BLaER1 treated with 17β-estradiol and CSF1 and Interleukin-3, amounts not matched to agents 10 nM and 100 nM (cell line): ENCODE data around the gene PLXNC1.

Experiments used
- H3K27ac ChIP-seq, 11 experiments: shearing (Covaris generic); formaldehyde crosslinking; 2 replicates each; pipeline ENCODE4 v1.8.1; 2022
- H3K27me3 ChIP-seq, 11 experiments: shearing (Covaris generic); formaldehyde crosslinking; 2 replicates each; pipeline ENCODE4 v1.8.1; 2022
- H3K36me3 ChIP-seq, 11 experiments: shearing (Covaris generic); formaldehyde crosslinking; 2 replicates each; pipeline ENCODE4 v1.8.1; 2022
- H3K4me1 ChIP-seq, 10 experiments: shearing (Covaris generic); formaldehyde crosslinking; 2 replicates each; pipeline ENCODE4 v1.8.1; 2022
- H3K4me2 ChIP-seq, 11 experiments: shearing (Covaris generic); formaldehyde crosslinking; 2 replicates each; pipeline ENCODE4 v1.8.1; 2022
- H3K4me3 ChIP-seq, 10 experiments: shearing (Covaris generic); formaldehyde crosslinking; 2 replicates each; pipeline ENCODE4 v1.8.1; 2022
- H3K9ac ChIP-seq, 11 experiments: shearing (Covaris generic); formaldehyde crosslinking; 2 replicates each; pipeline ENCODE4 v1.8.1; 2022
- H3K9me3 ChIP-seq, 11 experiments: shearing (Covaris generic); formaldehyde crosslinking; replicated peaks in 1 of 11; 2 replicates each; pipeline ENCODE4 v1.8.1; 2022
- H4K20me1 ChIP-seq, 11 experiments: shearing (Covaris generic); formaldehyde crosslinking; 2 replicates each; pipeline ENCODE4 v1.8.1; 2022
- Cebpa-rat ChIP-seq, 11 experiments: shearing (Covaris generic); IDR thresholded peaks; 2 replicates each; pipeline ENCODE4 v1.8.1; 2022

The PLXNC1 gene

GRCh38 chr12:94245631-94246383 is 97.4 kb downstream of the PLXNC1 start:
- H3K4me2 ChIP-seq, result peak overlapping the region in 9 of 11 experiments; percentile 58 to 84 (median 77); a peak in 16 of 22 replicates
- no peak for TF ChIP-seq Cebpa-rat (IDR thresholded peaks at IDR 0.05)
- H3K27me3 ChIP-seq, result peaks cover 0 to 26% (median 0%) of the 10 kb centered on the region in 11 experiments; a peak in 3 of 22 replicates
- no peaks in the 10 kb centered on the region for H4K20me1 ChIP-seq
- peaks cover 0 to 26% (median 5%) of the 10 kb centered on the region in 11 experiments; a peak in 7 of 22 replicates for H3K36me3 ChIP-seq
- H3K9ac ChIP-seq, result no peak overlapping the region
- H3K4me1 ChIP-seq, result peaks cover 14 to 43% (median 23%) of the 10 kb centered on the region in 10 experiments
- no peaks in the 10 kb centered on the region for H3K9me3 ChIP-seq
- no peak overlapping the region for H3K4me3 ChIP-seq
- peak overlapping the region in 3 of 11 experiments; percentile 10 to 52 (median 14); a peak in 3 of 22 replicates for H3K27ac ChIP-seq

- H3K4me2 ChIP-seq, result peak overlapping the region in 1 of 11 experiments; percentile 3; a peak in 1 of 22 replicates
- TF ChIP-seq Cebpa-rat (IDR thresholded peaks at IDR 0.05), result no peak
- peaks cover 14 to 33% (median 23%) of the 10 kb centered on the region in 10 experiments for H3K4me1 ChIP-seq
- H4K20me1 ChIP-seq, result no peaks in the 10 kb centered on the region
- no peak overlapping the region for H3K9ac ChIP-seq
- no peak overlapping the region for H3K27ac ChIP-seq
- H3K27me3 ChIP-seq, result peaks cover 0 to 22% (median 0%) of the 10 kb centered on the region in 11 experiments; a peak in 3 of 22 replicates
- no peaks in the 10 kb centered on the region for H3K9me3 ChIP-seq
- H3K4me3 ChIP-seq, result no peak overlapping the region
- H3K36me3 ChIP-seq, result peaks cover 0 to 38% (median 5%) of the 10 kb centered on the region in 11 experiments; a peak in 7 of 22 replicates
Measured at GRCh38 chr12:94247246-94247645, 98.9 kb downstream of the PLXNC1 start.

- H3K4me1 ChIP-seq, result peaks cover 14 to 25% (median 22%) of the 10 kb centered on the region in 10 experiments
- no peak for TF ChIP-seq Cebpa-rat (IDR thresholded peaks at IDR 0.05)
- peaks cover 0 to 49% (median 5%) of the 10 kb centered on the region in 11 experiments; a peak in 7 of 22 replicates for H3K36me3 ChIP-seq
- no peak overlapping the region for H3K9ac ChIP-seq
- H4K20me1 ChIP-seq, result no peaks in the 10 kb centered on the region
- H3K4me2 ChIP-seq, result no peak overlapping the region
- no peaks in the 10 kb centered on the region for H3K9me3 ChIP-seq
- no peak overlapping the region for H3K27ac ChIP-seq
- no peak overlapping the region for H3K4me3 ChIP-seq
- peaks cover 0 to 11% (median 0%) of the 10 kb centered on the region in 11 experiments; a peak in 3 of 22 replicates for H3K27me3 ChIP-seq
Measured at GRCh38 chr12:94248582-94248981, 100.2 kb downstream of the PLXNC1 start.

GRCh38 chr12:94250130-94250529 is 101.8 kb downstream of the PLXNC1 start:
- Histone ChIP-seq H3K27me3 (peaks cover 0 to 11% (median 0%) of the 10 kb centered on the region in 11 experiments; a peak in 3 of 22 replicates), H3K9me3 (no peaks in the 10 kb centered on the region), H3K9ac (no peak overlapping the region), H3K4me2 (no peak overlapping the region), H3K4me1 (peaks cover 3 to 13% (median 10%) of the 10 kb centered on the region in 10 experiments), H3K27ac (no peak overlapping the region), H3K4me3 (no peak overlapping the region), H4K20me1 (no peaks in the 10 kb centered on the region), H3K36me3 (peaks cover 0 to 63% (median 5%) of the 10 kb centered on the region in 11 experiments; a peak in 7 of 22 replicates)
- no peak for TF ChIP-seq Cebpa-rat (IDR thresholded peaks at IDR 0.05)

GRCh38 chr12:94254270-94254669 is 105.9 kb downstream of the PLXNC1 start:
- Histone ChIP-seq H3K4me2 (no peak overlapping the region), H3K4me1 (peaks cover 0 to 7% (median 0%) of the 10 kb centered on the region in 10 experiments; a peak in 1 of 20 replicates)
- TF ChIP-seq Cebpa-rat (IDR thresholded peaks at IDR 0.05), result no peak

GRCh38 chr12:94255006-94255405 is 106.6 kb downstream of the PLXNC1 start:
- H3K9me3 ChIP-seq, result no peaks in the 10 kb centered on the region
- H3K36me3 ChIP-seq, result peaks cover 0 to 63% (median 0%) of the 10 kb centered on the region in 11 experiments; a peak in 6 of 22 replicates
- H3K9ac ChIP-seq, result no peak overlapping the region
- no peaks in the 10 kb centered on the region for H3K27me3 ChIP-seq
- TF ChIP-seq Cebpa-rat (IDR thresholded peaks at IDR 0.05), result no peak
- peaks cover 0 to 7% (median 0%) of the 10 kb centered on the region in 10 experiments; a peak in 1 of 20 replicates for H3K4me1 ChIP-seq
- H4K20me1 ChIP-seq, result no peaks in the 10 kb centered on the region
- H3K27ac ChIP-seq, result no peak overlapping the region
- H3K4me2 ChIP-seq, result no peak overlapping the region
- no peak overlapping the region for H3K4me3 ChIP-seq

More at GRCh38 chr12:94254270-94254669, 105.9 kb downstream of the PLXNC1 start:
- H3K9me3 ChIP-seq, result no peaks in the 10 kb centered on the region
- H3K9ac ChIP-seq, result no peak overlapping the region
- H4K20me1 ChIP-seq, result no peaks in the 10 kb centered on the region
- H3K36me3 ChIP-seq, result peaks cover 0 to 61% (median 0%) of the 10 kb centered on the region in 11 experiments; a peak in 5 of 22 replicates
- H3K4me3 ChIP-seq, result no peak overlapping the region
- H3K27me3 ChIP-seq, result no peaks in the 10 kb centered on the region
- H3K27ac ChIP-seq, result no peak overlapping the region

- Histone ChIP-seq H3K27me3 (no peaks in the 10 kb centered on the region), H3K27ac (no peak overlapping the region), H3K9ac (no peak overlapping the region), H3K4me3 (no peak overlapping the region), H3K9me3 (no peaks in the 10 kb centered on the region), H3K4me2 (no peak overlapping the region), H3K4me1 (peaks cover 0 to 7% (median 0%) of the 10 kb centered on the region in 10 experiments; a peak in 1 of 20 replicates), H3K36me3 (peaks cover 0 to 64% (median 0%) of the 10 kb centered on the region in 11 experiments; a peak in 8 of 22 replicates), H4K20me1 (no peaks in the 10 kb centered on the region)
- TF ChIP-seq Cebpa-rat (IDR thresholded peaks at IDR 0.05), result no peak
Measured at GRCh38 chr12:94255428-94255827, 107.1 kb downstream of the PLXNC1 start.

GRCh38 chr12:94258593-94258992 is 110.2 kb downstream of the PLXNC1 start:
- H3K4me2 ChIP-seq, result no peak overlapping the region

GRCh38 chr12:94260017-94260416 is 111.6 kb downstream of the PLXNC1 start:
- Histone ChIP-seq H3K4me2 (no peak overlapping the region), H3K4me3 (no peak overlapping the region), H3K9ac (no peak overlapping the region), H3K27me3 (no peaks in the 10 kb centered on the region), H3K36me3 (peaks cover 0 to 36% (median 0%) of the 10 kb centered on the region in 11 experiments; a peak in 8 of 22 replicates), H3K27ac (no peak overlapping the region), H4K20me1 (no peaks in the 10 kb centered on the region), H3K4me1 (peaks cover 26 to 36% (median 30%) of the 10 kb centered on the region in 10 experiments), H3K9me3 (no peaks in the 10 kb centered on the region)
- TF ChIP-seq Cebpa-rat (IDR thresholded peaks at IDR 0.05), result no peak

More at GRCh38 chr12:94258593-94258992, 110.2 kb downstream of the PLXNC1 start:
- peaks cover 19 to 29% (median 22%) of the 10 kb centered on the region in 10 experiments for H3K4me1 ChIP-seq
- no peaks in the 10 kb centered on the region for H4K20me1 ChIP-seq
- H3K9ac ChIP-seq, result no peak overlapping the region
- no peak for TF ChIP-seq Cebpa-rat (IDR thresholded peaks at IDR 0.05)
- no peak overlapping the region for H3K27ac ChIP-seq
- no peak overlapping the region for H3K4me3 ChIP-seq
- no peaks in the 10 kb centered on the region for H3K27me3 ChIP-seq
- H3K36me3 ChIP-seq, result peaks cover 0 to 45% (median 0%) of the 10 kb centered on the region in 11 experiments; a peak in 8 of 22 replicates
- no peaks in the 10 kb centered on the region for H3K9me3 ChIP-seq
